KOPT-K1 (cell line): Measurements from ENCODE around the gene MBL2.

Source experiments
- H3K27ac ChIP-seq: fragments of 200-600 bp; sonication (generic); 2 replicates; pipeline ENCODE4 v1.5.1; 2016; ENCODE audit warnings: antibody characterized with exemption, mild to moderate bottlenecking, low read depth, low read length; ENCODE audit not compliant: poor library complexity, severe bottlenecking
- H3K36me3 ChIP-seq: fragments of 200-600 bp; sonication (generic); 2 replicates; pipeline ENCODE4 v1.5.1; 2017; ENCODE audit warnings: antibody characterized with exemption, mild to moderate bottlenecking, low read length, moderate library complexity; ENCODE audit not compliant: insufficient read depth
- H3K9me3 ChIP-seq: fragments of 200-600 bp; sonication (generic); 2 replicates; pipeline ENCODE4 v1.5.1; 2017; ENCODE audit warnings: antibody characterized with exemption, low read length, mild to moderate bottlenecking; ENCODE audit not compliant: insufficient read depth, poor library complexity, severe bottlenecking

MBL2 gene

GRCh38 chr10:52778511-52779392, 6.2 kb upstream of the MBL2 start:
- Histone ChIP-seq H3K9me3 (no peaks in the 10 kb centered on the region), H3K36me3 (no peaks in the 10 kb centered on the region), H3K27ac (no peak overlapping the region)

GRCh38 chr10:52777414-52777813, 4.8 kb upstream of the MBL2 start:
- H3K36me3 ChIP-seq = no peaks in the 10 kb centered on the region
- H3K9me3 ChIP-seq = no peaks in the 10 kb centered on the region
- no peak overlapping the region for H3K27ac ChIP-seq

- Histone ChIP-seq H3K9me3 (no peaks in the 10 kb centered on the region), H3K27ac (no peak overlapping the region), H3K36me3 (no peaks in the 10 kb centered on the region)
These were observed 3.9 kb upstream of the MBL2 start for GRCh38 chr10:52776471-52776903.

GRCh38 chr10:52775132-52775647, 2.6 kb upstream of the MBL2 start:
- H3K36me3 ChIP-seq = no peaks in the 10 kb centered on the region
- no peak overlapping the region for H3K27ac ChIP-seq
- H3K9me3 ChIP-seq = no peaks in the 10 kb centered on the region

- no peaks in the 10 kb centered on the region for H3K9me3 ChIP-seq
- no peak overlapping the region for H3K27ac ChIP-seq
These were observed 2.1 kb upstream of the MBL2 start for GRCh38 chr10:52774600-52775106.

GRCh38 chr10:52774182-52774581, 1.6 kb upstream of the MBL2 start:
- Histone ChIP-seq H3K36me3 (no peaks in the 10 kb centered on the region), H3K27ac (no peak overlapping the region), H3K9me3 (no peaks in the 10 kb centered on the region)

More at GRCh38 chr10:52774600-52775106, 2.1 kb upstream of the MBL2 start:
- no peaks in the 10 kb centered on the region for H3K36me3 ChIP-seq

GRCh38 chr10:52771534-52772445, 794 bp downstream of the MBL2 start:
- Histone ChIP-seq H3K27ac (no peak overlapping the region), H3K36me3 (no peaks in the 10 kb centered on the region), H3K9me3 (no peaks in the 10 kb centered on the region)

GRCh38 chr10:52770904-52771303, 1.7 kb downstream of the MBL2 start:
- Histone ChIP-seq H3K27ac (no peak overlapping the region), H3K36me3 (no peaks in the 10 kb centered on the region), H3K9me3 (no peaks in the 10 kb centered on the region)

- Histone ChIP-seq H3K9me3 (no peaks in the 10 kb centered on the region), H3K36me3 (no peaks in the 10 kb centered on the region), H3K27ac (no peak overlapping the region)
These were observed 2.6 kb downstream of the MBL2 start for GRCh38 chr10:52769966-52770365.

- H3K27ac ChIP-seq = no peak overlapping the region
- H3K9me3 ChIP-seq = no peaks in the 10 kb centered on the region
These were observed 4.5 kb downstream of the MBL2 start for GRCh38 chr10:52768001-52768532.

GRCh38 chr10:52762088-52762487, 10.5 kb downstream of the MBL2 start:
- Histone ChIP-seq H3K27ac (no peak overlapping the region), H3K36me3 (no peaks in the 10 kb centered on the region), H3K9me3 (no peaks in the 10 kb centered on the region)

More at GRCh38 chr10:52768001-52768532, 4.5 kb downstream of the MBL2 start:
- no peaks in the 10 kb centered on the region for H3K36me3 ChIP-seq

GRCh38 chr10:52759154-52759553, 13.4 kb downstream of the MBL2 start:
- no peak overlapping the region for H3K27ac ChIP-seq
- H3K36me3 ChIP-seq = no peaks in the 10 kb centered on the region
- no peaks in the 10 kb centered on the region for H3K9me3 ChIP-seq

- H3K27ac ChIP-seq = no peak overlapping the region
- no peaks in the 10 kb centered on the region for H3K9me3 ChIP-seq
- no peaks in the 10 kb centered on the region for H3K36me3 ChIP-seq
These were observed 14.2 kb downstream of the MBL2 start for GRCh38 chr10:52758406-52758805.

GRCh38 chr10:52757773-52758172, 14.8 kb downstream of the MBL2 start:
- Histone ChIP-seq H3K9me3 (no peaks in the 10 kb centered on the region), H3K36me3 (no peaks in the 10 kb centered on the region), H3K27ac (no peak overlapping the region)

GRCh38 chr10:52756966-52757365, 15.6 kb downstream of the MBL2 start:
- Histone ChIP-seq H3K9me3 (no peaks in the 10 kb centered on the region), H3K36me3 (no peaks in the 10 kb centered on the region), H3K27ac (no peak overlapping the region)
